SK-N-SH (cell line): ENCODE data around the gene HSD17B4.
"Not testable (repeated sequence)": the region's sequence is repeated elsewhere in the genome, so short reads cannot be mapped to it uniquely, and the experiment has no call there.

Experiments used
- JUND ChIP-seq: IDR thresholded peaks from 2 replicates; pipeline ENCODE4 v1.4.0; 2012
- POLR2AphosphoS5 ChIP-seq: IDR thresholded peaks from 2 replicates; pipeline ENCODE4 v1.6.1; 2012; ENCODE audit warnings: low read depth, low read length
- RFX5 ChIP-seq: IDR thresholded peaks from 2 replicates; pipeline ENCODE4 v1.6.1; 2012; ENCODE audit warnings: mild to moderate bottlenecking, improper control_type of control experiment, low read length
- TF ChIP-seq, protein P1 (sequence below): fragments of 200-600 bp; sonication (generic); IDR thresholded peaks from 2 replicates; pipeline ENCODE4 v1.6.1; 2017; ENCODE audit warnings: antibody characterized with exemption, mild to moderate bottlenecking, moderate library complexity

DNA sequence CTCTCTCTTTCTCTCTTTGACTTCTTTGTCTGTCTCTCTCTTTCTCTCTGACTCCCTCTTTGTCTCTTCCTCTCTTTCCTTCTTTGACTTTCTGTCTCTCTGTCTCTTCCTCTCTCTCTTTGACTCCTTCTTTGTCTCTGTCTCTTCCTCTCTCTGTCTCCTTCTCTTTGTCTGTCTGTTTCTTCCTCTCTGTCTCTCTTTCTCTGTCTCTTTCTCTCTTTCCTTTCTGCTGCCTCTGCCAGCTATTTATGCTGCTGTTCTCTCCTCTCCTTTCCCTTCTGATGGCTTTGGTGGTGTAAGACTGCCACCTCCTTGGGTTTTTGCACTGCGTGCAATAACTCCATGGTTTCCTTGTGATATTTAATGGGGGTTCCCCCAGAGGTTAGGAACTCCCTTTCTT is 24.1 kb upstream of the HSD17B4 start:
- TF ChIP-seq, protein P1, sequence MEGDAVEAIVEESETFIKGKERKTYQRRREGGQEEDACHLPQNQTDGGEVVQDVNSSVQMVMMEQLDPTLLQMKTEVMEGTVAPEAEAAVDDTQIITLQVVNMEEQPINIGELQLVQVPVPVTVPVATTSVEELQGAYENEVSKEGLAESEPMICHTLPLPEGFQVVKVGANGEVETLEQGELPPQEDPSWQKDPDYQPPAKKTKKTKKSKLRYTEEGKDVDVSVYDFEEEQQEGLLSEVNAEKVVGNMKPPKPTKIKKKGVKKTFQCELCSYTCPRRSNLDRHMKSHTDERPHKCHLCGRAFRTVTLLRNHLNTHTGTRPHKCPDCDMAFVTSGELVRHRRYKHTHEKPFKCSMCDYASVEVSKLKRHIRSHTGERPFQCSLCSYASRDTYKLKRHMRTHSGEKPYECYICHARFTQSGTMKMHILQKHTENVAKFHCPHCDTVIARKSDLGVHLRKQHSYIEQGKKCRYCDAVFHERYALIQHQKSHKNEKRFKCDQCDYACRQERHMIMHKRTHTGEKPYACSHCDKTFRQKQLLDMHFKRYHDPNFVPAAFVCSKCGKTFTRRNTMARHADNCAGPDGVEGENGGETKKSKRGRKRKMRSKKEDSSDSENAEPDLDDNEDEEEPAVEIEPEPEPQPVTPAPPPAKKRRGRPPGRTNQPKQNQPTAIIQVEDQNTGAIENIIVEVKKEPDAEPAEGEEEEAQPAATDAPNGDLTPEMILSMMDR: not testable (repeated sequence)
- TF ChIP-seq POLR2AphosphoS5, JUND, RFX5: not testable (repeated sequence)
